K562 (cell line): ENCODE data around the gene CFAP53. TPM values are rescaled to one million over a fixed set of nuclear protein-coding genes. Genes with fewer than 3 reads are reported as not detected.

ENCODE experiments used
- C11orf30 ChIP-seq: fragments of 450-650 bp; IDR thresholded peaks from 2 replicates; pipeline ENCODE4 v1.6.1; 2016; ENCODE audit warnings: low read depth, mild to moderate bottlenecking
- CTCF ChIP-seq, 3 experiments: IDR thresholded peaks in 2 of 3; conservative IDR thresholded peaks in 1 of 3; 2 replicates each; pipeline ENCODE4 v1.5.1; 2011 to 2012; ENCODE audit warnings: low read length in 3 of 3, mild to moderate bottlenecking in 3 of 3, control low read depth in 2 of 3, improper control_type of control experiment in 1 of 3, inconsistent platforms in 1 of 3, low read depth in 1 of 3, mixed read lengths in 1 of 3, moderate library complexity in 1 of 3; ENCODE audit not compliant: insufficient read depth in 2 of 3
- ELF4 ChIP-seq: fragments of 450-650 bp; formaldehyde crosslinking; IDR thresholded peaks from 2 replicates; pipeline ENCODE4 v1.4.0; 2022; ENCODE audit warnings: missing genetic modification characterization
- HDAC1 ChIP-seq, 2 experiments: fragments of 450-650 bp; IDR thresholded peaks; 2 replicates each; pipeline ENCODE4 v1.6.1; 2016 to 2017; ENCODE audit warnings: inconsistent platforms in 1 of 2, mild to moderate bottlenecking in 1 of 2, moderate library complexity in 1 of 2
- HIVEP1 ChIP-seq: fragments of 250-450 bp; sonication (Bioruptor Pico); IDR thresholded peaks from 2 replicates; pipeline ENCODE4 v1.4.0; 2020; ENCODE audit warnings: mild to moderate bottlenecking
- JUN ChIP-seq, 2 experiments: sonication (generic) in 1 of 2; formaldehyde crosslinking in 1 of 2; IDR thresholded peaks; 2 replicates each; pipeline versions ENCODE4 v1.6.1 to v1.8.0; 2012 to 2022; ENCODE audit warnings: borderline replicate concordance in 2 of 2, mild to moderate bottlenecking in 2 of 2, improper control_type of control experiment in 1 of 2, low read depth in 1 of 2, low read length in 1 of 2, missing genetic modification reagents in 1 of 2
- NEUROD1 ChIP-seq: fragments of 150-350 bp; IDR thresholded peaks from 2 replicates; pipeline ENCODE4 v1.6.1; 2014; ENCODE audit warnings: borderline replicate concordance, low read length, low read depth; ENCODE audit not compliant: partially characterized antibody
- POLR2B ChIP-seq: fragments of 450-650 bp; IDR thresholded peaks from 2 replicates; pipeline ENCODE4 v1.6.1; 2018; ENCODE audit warnings: low read depth; ENCODE audit not compliant: partially characterized antibody
- PRPF4 ChIP-seq: fragments of 200-400 bp; formaldehyde crosslinking; IDR thresholded peaks from one replicate; pipeline ENCODE4 v1.6.1; 2017; ENCODE audit warnings: low read length, low read depth, mild to moderate bottlenecking; ENCODE audit not compliant: insufficient read depth, poor library complexity, severe bottlenecking
- RAD51 ChIP-seq: fragments of 450-650 bp; IDR thresholded peaks from 2 replicates; pipeline ENCODE4 v1.7.1; 2016; ENCODE audit warnings: low read depth, mild to moderate bottlenecking, borderline replicate concordance
- RNF2 ChIP-seq: sonication (generic); IDR thresholded peaks from 2 replicates; pipeline ENCODE4 v1.6.1; 2016
- SRF ChIP-seq, 2 experiments: fragments of 250-450, 450-650 bp in 1 of 2; sonication (Bioruptor Pico) in 1 of 2; sonication (generic) in 1 of 2; formaldehyde crosslinking; IDR thresholded peaks; 2 replicates each; pipeline versions ENCODE4 v1.5.0 to v1.5.1; 2020 to 2022; ENCODE audit warnings: mild to moderate bottlenecking in 1 of 2, missing genetic modification reagents in 1 of 2
- TCFL5 ChIP-seq: fragments of 250-450 bp; sonication (Bioruptor Pico); conservative IDR thresholded peaks from 2 replicates; pipeline ENCODE4 v1.6.1; 2021; ENCODE audit warnings: mild to moderate bottlenecking, moderate library complexity, matching md5 sums
- TEAD2 ChIP-seq: fragments of 450-650 bp; IDR thresholded peaks from 2 replicates; pipeline ENCODE4 v1.6.1; 2016; ENCODE audit warnings: missing genetic modification characterization, control low read depth, missing compliant biosample characterization
- ZNF282 ChIP-seq: sonication (generic); formaldehyde crosslinking; IDR thresholded peaks from 2 replicates; pipeline ENCODE4 v1.8.1; 2023; ENCODE audit warnings: missing genetic modification reagents
- polyA plus RNA-seq, 8 experiments: library from polyadenylated mRNA; depleted of rRNA in 4 of 8; stranded (reverse) in 5 of 8; unstranded in 3 of 8; fragments of >200 nt; fragmentation: Nextera tagmentation in 2 of 8; fragmentation: Illumina TruSeq in 1 of 8; extraction: Ambion mirVana in 2 of 8; extraction: Trizol in 1 of 8; gene quantifications; 2 replicates each; pipeline versions ENCODE4 v1.2.1 to v1.2.3, GENCODE V29; 2011 to 2014; ENCODE audit warnings: inconsistent platforms in 1 of 8, missing spikeins in 1 of 8
- total RNA-seq, 7 experiments: library from RNA; depleted of rRNA in 6 of 7; stranded (reverse); fragments of >200 nt in 6 of 7; fragmentation: Illumina TruSeq in 2 of 7; extraction: Trizol in 2 of 7; gene quantifications; 2 replicates each; pipeline versions ENCODE4 v1.2.1 to v1.2.3, GENCODE V29; 2011 to 2021; ENCODE audit warnings: low replicate concordance in 1 of 7
- TF ChIP-seq, protein P1 (sequence below): fragments of 250-450 bp; sonication (Bioruptor Pico); IDR thresholded peaks from 2 replicates; pipeline ENCODE4 v1.5.0; 2021; ENCODE audit warnings: mild to moderate bottlenecking, moderate library complexity
- TF ChIP-seq, protein P2 (sequence below): fragments of 450-650 bp; formaldehyde crosslinking; IDR thresholded peaks from 2 replicates; pipeline ENCODE4 v1.4.0; 2020; ENCODE audit warnings: mild to moderate bottlenecking, moderate library complexity
- TF ChIP-seq, protein P3 (sequence below): fragments of 250-450 bp; sonication (Bioruptor Pico); IDR thresholded peaks from 2 replicates; pipeline ENCODE4 v1.8.0; 2021; ENCODE audit warnings: mild to moderate bottlenecking, moderate library complexity

Gene CFAP53
- total and polyA plus RNA-seq, 9 of the 15 experiments (the other 6 are each of a cell fraction or from before 2014, with no cell fraction given) = 0.21 to 1.9 (median 1.2) TPM

DNA sequence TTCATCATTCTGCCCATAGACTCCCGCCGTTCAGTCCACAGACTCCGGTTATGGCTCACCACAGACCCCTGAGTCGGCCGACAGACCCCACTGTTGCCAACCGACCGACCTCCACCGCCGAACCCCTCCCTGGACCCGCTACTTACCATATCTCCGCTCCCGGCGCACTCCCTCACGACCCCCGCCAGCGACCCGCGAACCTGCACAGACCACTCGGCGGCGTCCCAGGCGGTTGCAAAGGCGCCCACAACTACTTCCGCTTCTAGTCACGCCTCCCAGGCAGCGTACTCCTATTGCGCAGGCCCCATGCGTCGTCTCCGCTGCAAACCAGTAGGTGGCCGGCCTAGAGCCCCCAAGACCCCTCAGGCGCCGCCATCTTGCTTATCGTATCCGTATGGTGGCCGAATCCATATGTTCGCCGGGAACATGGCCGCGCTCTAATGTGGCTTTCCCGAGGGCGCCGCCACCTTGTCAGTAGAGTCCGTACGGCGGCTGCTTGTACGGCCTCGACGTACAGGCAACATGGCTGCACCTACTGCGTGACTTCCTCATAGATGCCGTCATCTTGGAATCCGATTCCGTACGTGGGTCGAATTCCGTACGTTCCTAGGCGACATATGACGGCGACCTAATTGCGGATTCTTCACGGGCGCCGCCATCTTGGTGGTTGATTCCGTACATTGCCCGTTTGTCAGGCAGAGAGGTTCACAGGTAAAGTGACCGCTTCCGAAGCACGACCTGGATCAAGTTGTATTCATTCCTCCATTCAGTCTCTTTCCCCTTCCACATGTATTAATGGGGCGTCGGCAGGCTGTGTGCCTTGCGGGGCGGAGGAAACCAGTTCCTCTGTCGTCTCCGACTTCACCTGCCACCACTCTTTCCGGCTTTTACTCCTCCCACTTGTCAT lies 21.4 kb upstream of the CFAP53 start, which contains the start of gene CXXC1 (continued):
- TF ChIP-seq, protein P1, sequence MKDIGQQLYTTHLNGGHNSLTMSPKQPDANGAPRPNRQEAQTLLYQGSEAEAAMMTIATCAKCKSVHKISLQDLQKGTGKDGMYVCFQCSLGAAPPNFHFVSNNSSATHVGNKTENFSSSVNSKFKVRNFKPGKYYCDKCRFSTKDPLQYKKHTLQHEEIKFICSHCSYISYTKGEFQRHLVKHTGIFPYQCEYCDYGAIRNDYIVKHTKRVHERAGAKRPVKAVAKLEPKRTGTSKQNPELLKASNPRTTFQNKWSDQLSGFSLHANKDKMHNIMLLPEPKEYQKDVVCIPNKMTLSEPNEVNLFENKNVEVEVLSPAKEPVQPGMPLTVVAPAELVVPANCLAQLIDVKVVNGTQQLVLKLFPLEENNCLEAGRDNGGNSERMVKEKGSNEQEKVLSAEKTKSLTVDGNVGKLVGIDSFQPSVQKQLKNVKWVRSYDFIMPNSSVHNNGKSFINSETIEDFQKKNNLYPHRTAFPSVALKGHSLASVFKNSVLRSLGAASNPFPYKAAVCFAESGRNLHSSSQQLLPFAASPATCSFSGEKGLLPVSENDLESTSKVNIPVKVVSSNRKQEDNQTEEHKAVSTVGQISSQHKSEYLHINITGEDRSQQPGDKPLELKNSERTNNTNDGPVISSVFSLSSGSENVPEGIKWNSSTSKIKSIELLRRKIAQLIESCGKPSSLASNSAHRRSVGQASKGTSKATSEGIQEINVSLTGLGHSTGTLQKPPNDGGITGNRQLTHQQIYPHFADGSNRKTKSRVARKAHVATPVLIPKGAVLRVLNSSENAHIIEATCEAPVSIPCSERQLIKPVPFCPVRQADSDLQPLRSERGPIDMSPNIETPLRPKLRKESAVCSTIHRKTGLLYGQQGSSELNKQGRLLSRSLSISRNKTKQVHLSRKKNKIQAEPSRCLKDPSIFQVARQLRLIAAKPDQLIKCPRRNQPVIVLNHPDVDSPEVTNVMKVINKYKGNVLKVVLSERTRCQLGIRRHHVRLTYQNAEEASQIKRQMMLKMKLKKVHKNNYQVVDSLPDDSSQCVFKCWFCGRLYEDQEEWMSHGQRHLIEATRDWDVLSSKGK (CRISPR knock-in tag) = no peak
- TF ChIP-seq ELF4 (CRISPR knock-in tag) (0 out of 2 replicates have a peak, but pooled peaks have one; percentile 6), NEUROD1 (no peak), ZNF282 (CRISPR knock-in tag) (no peak), RNF2 (no peak), SRF (CRISPR knock-in tag; IDR thresholded peaks at IDR 0.05) (peak in 1 of 2 experiments; percentile 19; a peak in 1 of 4 replicates), HDAC1 (IDR thresholded peaks at IDR 0.05) (peak in 1 of 2 experiments; percentile 90; a peak in 2 of 4 replicates), POLR2B (peak; percentile 37), HIVEP1 (no peak), CTCF (IDR thresholded peaks at IDR 0.05 in 2 of 3, conservative IDR thresholded peaks at IDR 0.05 in 1 of 3; ENCODE audit: insufficient read depth in 2 of 3, low read depth in 1 of 3, low read length in 3 of 3) (peak; percentile 30 to 43 (median 39); a peak in 4 of 6 replicates), TCFL5 (CRISPR knock-in tag) (no peak), JUN (IDR thresholded peaks at IDR 0.05; ENCODE audit: borderline replicate concordance, low read depth, low read length) (no peak), JUN (CRISPR knock-in tag; IDR thresholded peaks at IDR 0.05; ENCODE audit: borderline replicate concordance) (no peak), TEAD2 (tag) (no peak), C11orf30 (peak; percentile 28), PRPF4 (no peak), RAD51 (no peak)
- TF ChIP-seq, protein P2, sequence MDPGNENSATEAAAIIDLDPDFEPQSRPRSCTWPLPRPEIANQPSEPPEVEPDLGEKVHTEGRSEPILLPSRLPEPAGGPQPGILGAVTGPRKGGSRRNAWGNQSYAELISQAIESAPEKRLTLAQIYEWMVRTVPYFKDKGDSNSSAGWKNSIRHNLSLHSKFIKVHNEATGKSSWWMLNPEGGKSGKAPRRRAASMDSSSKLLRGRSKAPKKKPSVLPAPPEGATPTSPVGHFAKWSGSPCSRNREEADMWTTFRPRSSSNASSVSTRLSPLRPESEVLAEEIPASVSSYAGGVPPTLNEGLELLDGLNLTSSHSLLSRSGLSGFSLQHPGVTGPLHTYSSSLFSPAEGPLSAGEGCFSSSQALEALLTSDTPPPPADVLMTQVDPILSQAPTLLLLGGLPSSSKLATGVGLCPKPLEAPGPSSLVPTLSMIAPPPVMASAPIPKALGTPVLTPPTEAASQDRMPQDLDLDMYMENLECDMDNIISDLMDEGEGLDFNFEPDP = no peak
- TF ChIP-seq, protein P3, sequence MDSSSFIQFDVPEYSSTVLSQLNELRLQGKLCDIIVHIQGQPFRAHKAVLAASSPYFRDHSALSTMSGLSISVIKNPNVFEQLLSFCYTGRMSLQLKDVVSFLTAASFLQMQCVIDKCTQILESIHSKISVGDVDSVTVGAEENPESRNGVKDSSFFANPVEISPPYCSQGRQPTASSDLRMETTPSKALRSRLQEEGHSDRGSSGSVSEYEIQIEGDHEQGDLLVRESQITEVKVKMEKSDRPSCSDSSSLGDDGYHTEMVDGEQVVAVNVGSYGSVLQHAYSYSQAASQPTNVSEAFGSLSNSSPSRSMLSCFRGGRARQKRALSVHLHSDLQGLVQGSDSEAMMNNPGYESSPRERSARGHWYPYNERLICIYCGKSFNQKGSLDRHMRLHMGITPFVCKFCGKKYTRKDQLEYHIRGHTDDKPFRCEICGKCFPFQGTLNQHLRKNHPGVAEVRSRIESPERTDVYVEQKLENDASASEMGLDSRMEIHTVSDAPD (CRISPR knock-in tag) = no peak
